Upper lobe of right lung (tissue), 1 donor: ENCODE results near the gene PIK3IP1. TPM values are rescaled to one million over a fixed set of nuclear protein-coding genes. Genes with fewer than 3 reads are reported as not detected.

ENCODE experiments used
- ATAC-seq: fragments of 200-7000 bp; cut with Tn5 transposase; one replicate; pipeline ENCODE4 v1.9.1; 2020; ENCODE audit warnings: mild to moderate bottlenecking, moderate library complexity
- DNase-seq: peaks from one replicate; pipeline ENCODE4 v3.0.0-alpha.2; 2020
- H3K27ac ChIP-seq: fragments of 200-600 bp; one replicate; pipeline ENCODE4 v1.8.0; 2022
- H3K27me3 ChIP-seq: fragments of 200-600 bp; one replicate; pipeline ENCODE4 v1.8.0; 2022; ENCODE audit warnings: mild to moderate bottlenecking
- H3K36me3 ChIP-seq: fragments of 200-600 bp; one replicate; pipeline ENCODE4 v1.8.0; 2022
- H3K4me1 ChIP-seq: fragments of 200-600 bp; one replicate; pipeline ENCODE4 v1.8.0; 2022
- H3K4me3 ChIP-seq: fragments of 200-600 bp; one replicate; pipeline ENCODE4 v1.8.0; 2022; ENCODE audit warnings: mild to moderate bottlenecking
- H3K9me3 ChIP-seq: fragments of 200-600 bp; one replicate; pipeline ENCODE4 v1.8.0; 2022
- CTCF ChIP-seq: fragments of 200-600 bp; IDR thresholded peaks from one replicate; pipeline ENCODE4 v1.8.0; 2022; ENCODE audit warnings: antibody characterized with exemption
- intact Hi-C: fragments of 100-400 bp; cut with DNase I; formaldehyde crosslinking; loops from one replicate; pipeline ENCODE4 v1.11.0; 2022
- total RNA-seq: library from RNA; stranded (reverse); fragmentation: NEBNext Ultra II Directional; extraction: Animal tissue kit (Norgen Biotek cat#: 25700); gene quantifications from one replicate; pipeline ENCODE4 v1.2.1, GENCODE V29; 2021
- donor health status: DM: no; HTN: yes; CAD: no; lungs with severe emphysema.

Gene PIK3IP1
- total RNA-seq, 1 donor from 2014 or later = 56.4 TPM

- ATAC-seq (no peak), DNase-seq (no peak)
- H3K27ac ChIP-seq = no peak overlapping the region
- H3K36me3 ChIP-seq = peaks cover 77% of the 10 kb centered on the region
- no peak overlapping the region for H3K4me3 ChIP-seq
- peaks cover 7% of the 10 kb centered on the region for H3K4me1 ChIP-seq
- TF ChIP-seq CTCF = no peak
- no peaks in the 10 kb centered on the region for H3K9me3 ChIP-seq
- intact Hi-C loops = no loop called here
- H3K27me3 ChIP-seq = no peaks in the 10 kb centered on the region
Observed at GRCh38 chr22:31271026-31271425, 21.3 kb downstream of the PIK3IP1 start.

GRCh38 chr22:31269892-31270579, 22.3 kb downstream of the PIK3IP1 start:
- no peak for TF ChIP-seq CTCF
- DNase-seq (no peak), ATAC-seq (no peak)
- H3K27me3 ChIP-seq = no peaks in the 10 kb centered on the region
- intact Hi-C loops = no loop called here
- peaks cover 75% of the 10 kb centered on the region for H3K36me3 ChIP-seq
- peak overlapping the region; percentile 3 for H3K27ac ChIP-seq
- peaks cover 7% of the 10 kb centered on the region for H3K4me1 ChIP-seq
- no peak overlapping the region for H3K4me3 ChIP-seq
- H3K9me3 ChIP-seq = no peaks in the 10 kb centered on the region

GRCh38 chr22:31268281-31268680, 24.0 kb downstream of the PIK3IP1 start:
- TF ChIP-seq CTCF = no peak
- ATAC-seq = no peak
- intact Hi-C loops = no loop called here
- Histone ChIP-seq H3K4me1 (peaks cover 3% of the 10 kb centered on the region), H3K27me3 (no peaks in the 10 kb centered on the region), H3K27ac (no peak overlapping the region), H3K4me3 (no peak overlapping the region), H3K36me3 (peaks cover 72% of the 10 kb centered on the region), H3K9me3 (no peaks in the 10 kb centered on the region)
- no peak for DNase-seq

- no peak for TF ChIP-seq CTCF
- peaks cover 92% of the 10 kb centered on the region for H3K36me3 ChIP-seq
- ATAC-seq = no peak
- H3K4me3 ChIP-seq = no peak overlapping the region
- no peak overlapping the region for H3K27ac ChIP-seq
- peaks cover 4% of the 10 kb centered on the region for H3K4me1 ChIP-seq
- no peaks in the 10 kb centered on the region for H3K9me3 ChIP-seq
- intact Hi-C loops = no loop called here
- no peak for DNase-seq
- H3K27me3 ChIP-seq = no peaks in the 10 kb centered on the region
Observed at GRCh38 chr22:31263896-31264640, 28.2 kb downstream of the PIK3IP1 start.

GRCh38 chr22:31262312-31263133, 29.8 kb downstream of the PIK3IP1 start:
- no peaks in the 10 kb centered on the region for H3K9me3 ChIP-seq
- no peaks in the 10 kb centered on the region for H3K27me3 ChIP-seq
- H3K36me3 ChIP-seq = peaks cover 89% of the 10 kb centered on the region
- intact Hi-C loops = no loop called here
- DNase-seq = no peak
- TF ChIP-seq CTCF = no peak
- peaks cover 4% of the 10 kb centered on the region for H3K4me1 ChIP-seq
- no peak for ATAC-seq
- no peak overlapping the region for H3K27ac ChIP-seq
- H3K4me3 ChIP-seq = no peak overlapping the region
